ENCODE results near the gene SMG9.
"Not testable (repeated sequence)": the region's sequence is repeated elsewhere in the genome, so short reads cannot be mapped to it uniquely, and the experiment has no call there.

Gene SMG9

GRCh38 chr19:43688059-43688701 is 66.6 kb downstream of the SMG9 start:
- DNase-seq, result no peak

GRCh38 chr19:43687660-43687997 is 67.1 kb downstream of the SMG9 start:
- no peak for DNase-seq

- no peak for DNase-seq
Observed at GRCh38 chr19:43684326-43684725, 70.4 kb downstream of the SMG9 start.

- no peak for DNase-seq
Observed at GRCh38 chr19:43683905-43684304, 70.9 kb downstream of the SMG9 start.

GRCh38 chr19:43682824-43683661 is 71.7 kb downstream of the SMG9 start:
- no peak for DNase-seq

GRCh38 chr19:43682269-43682668 is 72.5 kb downstream of the SMG9 start:
- not testable (repeated sequence) for DNase-seq

- no peak for DNase-seq
Observed at GRCh38 chr19:43681821-43682220, 72.9 kb downstream of the SMG9 start.

- no peak for DNase-seq
Observed at GRCh38 chr19:43678512-43679261, 76.1 kb downstream of the SMG9 start.
